ENCODE results near the gene CARNS1. TPM values are rescaled to one million over a fixed set of nuclear protein-coding genes. Genes with fewer than 3 reads are reported as not detected.

The CARNS1 gene
- total and polyA plus RNA-seq, 11 donors: 0.89 to 33.6 (median 6.2) TPM

DNA sequence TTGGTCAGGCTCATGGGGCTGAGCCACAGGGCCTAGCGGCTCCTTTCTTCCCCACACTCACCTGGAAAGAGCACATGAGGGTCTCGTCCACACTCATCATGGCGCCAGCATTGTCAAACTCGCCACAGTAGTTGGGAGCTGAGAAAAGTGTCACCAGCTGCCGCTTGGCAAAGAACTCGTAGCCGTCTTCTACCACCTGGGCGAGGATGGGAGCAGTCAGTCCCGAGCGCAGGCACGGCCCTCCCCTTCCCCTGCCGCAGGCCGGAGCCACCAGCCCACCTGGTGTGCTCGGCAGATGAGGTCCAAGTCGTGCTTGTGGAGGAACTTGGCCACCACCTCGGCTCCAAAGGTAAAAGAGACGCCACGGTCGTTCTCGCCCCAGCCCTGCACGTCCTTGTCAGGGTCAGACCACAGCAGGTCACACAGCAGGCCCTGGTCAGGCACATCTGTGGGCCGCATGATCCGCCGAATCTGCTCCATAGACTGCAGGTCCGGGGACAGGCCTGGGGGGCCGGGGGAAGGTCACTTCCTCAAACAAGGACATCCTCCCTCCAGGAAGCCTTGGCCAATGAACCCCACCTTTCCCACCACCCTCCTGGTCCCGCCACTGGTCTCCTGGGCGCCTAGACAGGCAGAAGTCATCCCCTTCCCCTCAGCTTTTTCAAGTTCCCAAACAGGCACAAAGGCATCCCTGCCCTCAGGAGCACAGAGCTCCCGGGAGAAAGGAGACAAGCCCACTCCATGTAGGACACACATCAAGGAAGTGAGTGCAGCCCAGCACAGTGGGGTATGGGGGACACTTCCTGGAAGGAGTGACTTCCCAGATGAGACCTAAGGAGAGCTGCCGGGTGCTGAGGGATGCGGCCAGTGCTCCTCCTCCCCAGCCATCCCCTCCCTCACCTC is 16.6 kb upstream of the CARNS1 start:
- DNase-seq (peak in 1 of 5 donors; percentile 42), ATAC-seq (no peak)
- no peaks in the 10 kb centered on the region for H3K27me3 ChIP-seq
- no peaks in the 10 kb centered on the region for H3K9me3 ChIP-seq
- TF ChIP-seq CTCF (IDR thresholded peaks at IDR 0.05) (no peak), POLR2A (IDR thresholded peaks at IDR 0.05) (no peak)
- no peak overlapping the region for H3K27ac ChIP-seq
- peaks cover 0 to 55% (median 39%) of the 10 kb centered on the region in 9 donors for H3K36me3 ChIP-seq
- intact Hi-C loops (cut with DNase I): loop anchor here in 1 of 10 donors (5.0 kb wide), 1 partner anchor 108 kb away; the partner anchor contains the start of genes CDK2AP2 and PITPNM1
- H3K4me1 ChIP-seq: peaks cover 0 to 64% (median 34%) of the 10 kb centered on the region in 12 donors
- 84 to 87% (median 86%) methylated on average over 24 to 31 of the region's 31 CpGs for WGBS, 4 donors
- H3K4me3 ChIP-seq: no peak overlapping the region

DNA sequence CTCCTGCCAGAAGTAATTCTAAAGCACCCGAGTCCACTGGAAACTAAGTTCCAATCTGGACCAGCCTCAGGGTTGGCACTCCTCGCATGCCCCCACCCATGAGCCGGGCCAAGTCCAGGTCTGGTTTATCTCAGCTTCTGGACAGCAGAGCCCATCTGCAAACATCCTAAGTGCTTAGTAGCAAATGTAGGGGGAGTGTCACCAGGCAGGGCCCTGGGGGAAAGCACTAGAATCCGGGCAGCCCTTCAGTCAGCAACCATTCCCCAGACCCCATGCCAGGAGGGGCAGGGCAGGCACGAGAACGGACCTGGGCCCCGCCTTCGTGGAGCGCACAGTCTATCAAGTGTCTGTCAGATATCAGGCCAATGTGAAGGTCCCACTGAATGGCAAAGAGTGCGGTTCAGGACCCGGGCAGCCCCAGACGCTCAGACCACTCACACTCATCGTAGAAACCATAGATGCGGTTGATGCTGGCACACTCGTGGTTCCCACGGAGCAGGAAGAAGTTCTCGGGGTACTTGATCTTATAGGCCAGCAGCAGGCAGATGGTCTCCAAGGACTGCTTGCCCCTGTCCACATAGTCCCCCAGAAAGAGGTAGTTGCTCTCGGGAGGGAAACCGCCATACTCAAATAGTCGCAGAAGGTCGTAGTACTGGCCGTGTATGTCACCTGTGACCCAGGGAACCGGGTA is 15.1 kb upstream of the CARNS1 start:
- WGBS, 4 donors: 38 to 40% (median 39%) methylated on average over 14 to 23 of the region's 23 CpGs
- Histone ChIP-seq H3K27ac (peak overlapping the region in 11 of 12 donors; percentile 91 to 99 (median 97)), H3K27me3 (no peaks in the 10 kb centered on the region), H3K36me3 (peaks cover 0 to 52% (median 35%) of the 10 kb centered on the region in 9 donors), H3K4me3 (peak overlapping the region; percentile 74 to 100 (median 86)), H3K4me1 (peaks cover 0 to 66% (median 34%) of the 10 kb centered on the region in 12 donors), H3K9me3 (no peaks in the 10 kb centered on the region)
- intact Hi-C loops (cut with DNase I): loop anchor here in 9 of 10 donors (2.0 to 10.0 kb wide), 4 partner anchors 64 to 107 kb away; partner anchors contain the start of genes TMEM134 (in 8 of the 9), CDK2AP2 (in 1 of the 9) and PITPNM1 (in 1 of the 9)
- ATAC-seq: peak in 3 of 4 donors; percentile 1 to 20 (median 12)
- TF ChIP-seq CTCF (IDR thresholded peaks at IDR 0.05) (no peak), POLR2A (IDR thresholded peaks at IDR 0.05) (no peak)
- DNase-seq: peak in 4 of 5 donors; percentile 54 to 60 (median 57)

- H3K27ac ChIP-seq: peak overlapping the region; percentile 91 to 99 (median 97)
- intact Hi-C loops (cut with DNase I): loop anchor here (1.0 to 10.0 kb wide), 6 partner anchors 64 to 106 kb away; partner anchors contain the start of genes TMEM134 (in 9 of the 10), CDK2AP2 (in 1 of the 10) and PITPNM1 (in 1 of the 10)
- H3K4me3 ChIP-seq: peak overlapping the region; percentile 74 to 100 (median 86)
- no peaks in the 10 kb centered on the region for H3K27me3 ChIP-seq
- WGBS, 4 donors: 2 to 9% (median 4%) methylated on average over 6 to 27 of the region's 27 CpGs
- DNase-seq (peak in 1 of 5 donors; percentile 78), ATAC-seq (no peak)
- no peaks in the 10 kb centered on the region for H3K9me3 ChIP-seq
- no peak for TF ChIP-seq POLR2A (IDR thresholded peaks at IDR 0.05)
- no peak for TF ChIP-seq CTCF (IDR thresholded peaks at IDR 0.05)
- peaks cover 0 to 46% (median 35%) of the 10 kb centered on the region in 9 donors for H3K36me3 ChIP-seq
- peaks cover 0 to 66% (median 34%) of the 10 kb centered on the region in 12 donors for H3K4me1 ChIP-seq
These were observed 14.5 kb upstream of the CARNS1 start for GRCh38 chr11:67400942-67401494.
